PC-9 (cell line): ENCODE results near the gene FLT4. TPM values are rescaled to one million over a fixed set of nuclear protein-coding genes. Genes with fewer than 3 reads are reported as not detected.
"Not testable (repeated sequence)": the region's sequence is repeated elsewhere in the genome, so short reads cannot be mapped to it uniquely, and the experiment has no call there.

Experiments used
- BruUV-seq: library from RNA; stranded (reverse); fragments of 400-500 nt; replicated peaks from 2 replicates; lab custom pipeline; 2021; lab: Mats Ljungman, UMichigan
- CTCF ChIA-PET: fragments of 300-600 bp; sonication (Branson Sonifier 250); formaldehyde crosslinking; loops from one replicate; lab custom pipeline; 2022; ENCODE audit warnings: antibody characterized with exemption; lab: Charles Lee
- POLR2A ChIA-PET: fragments of 300-600 bp; sonication (Branson Sonifier 250); formaldehyde crosslinking; loops from one replicate; lab custom pipeline; 2022; ENCODE audit warnings: antibody characterized with exemption; ENCODE audit not compliant: unreplicated experiment; lab: Charles Lee
- DNase-seq, 2 experiments: peaks; one replicate each; pipeline versions ENCODE4 v3.0.0 to v3.0.0-alpha.2; 2015 to 2022; ENCODE audit warnings: mixed read lengths in 1 of 2
- H2AFZ ChIP-seq: fragments of 200-600 bp; sonication (generic); 2 replicates; pipeline ENCODE4 v1.8.1; 2017; ENCODE audit warnings: antibody characterized with exemption
- H3F3A ChIP-seq: fragments of 200-600 bp; sonication (generic); 2 replicates; pipeline ENCODE4 v1.8.1; 2017; ENCODE audit warnings: antibody characterized with exemption, mild to moderate bottlenecking, low read depth; ENCODE audit not compliant: insufficient read depth
- H3K27ac ChIP-seq: fragments of 200-600 bp; sonication (generic); 2 replicates; pipeline ENCODE4 v1.6.1; 2016; ENCODE audit warnings: mixed run types
- H3K27me3 ChIP-seq: fragments of 200-600 bp; sonication (generic); 2 replicates; pipeline ENCODE4 v1.6.1; 2016; ENCODE audit warnings: low read depth, mixed run types; ENCODE audit not compliant: insufficient read depth
- H3K36me3 ChIP-seq: fragments of 200-600 bp; sonication (generic); 2 replicates; pipeline ENCODE4 v1.6.1; 2016; ENCODE audit warnings: low read depth, mixed run types
- H3K4me1 ChIP-seq: fragments of 200-600 bp; sonication (generic); replicated peaks from 2 replicates; pipeline ENCODE4 v1.6.1; 2016; ENCODE audit warnings: mixed run types; ENCODE audit not compliant: insufficient read depth
- H3K4me2 ChIP-seq: fragments of 200-600 bp; sonication (generic); 2 replicates; pipeline ENCODE4 v1.6.1; 2017; ENCODE audit warnings: mixed run types
- H3K4me3 ChIP-seq: fragments of 200-600 bp; sonication (generic); 2 replicates; pipeline ENCODE4 v1.6.1; 2016; ENCODE audit warnings: mixed run types
- H3K79me2 ChIP-seq: fragments of 200-600 bp; sonication (generic); 2 replicates; pipeline ENCODE4 v1.6.1; 2017; ENCODE audit warnings: low read depth, mixed run types
- H3K9me2 ChIP-seq: fragments of 200-600 bp; sonication (generic); 2 replicates; pipeline ENCODE4 v1.8.1; 2017; ENCODE audit warnings: mild to moderate bottlenecking; ENCODE audit not compliant: insufficient read depth
- H3K9me3 ChIP-seq: fragments of 200-600 bp; sonication (generic); 2 replicates; pipeline ENCODE4 v1.8.1; 2016; ENCODE audit warnings: low read depth; ENCODE audit not compliant: insufficient read depth
- H4K20me1 ChIP-seq: fragments of 200-600 bp; sonication (generic); 2 replicates; pipeline ENCODE4 v1.8.1; 2017; ENCODE audit not compliant: insufficient read depth
- CTCF ChIP-seq: fragments of 200-600 bp; sonication (generic); conservative IDR thresholded peaks from 2 replicates; pipeline ENCODE4 v1.6.1; 2017; ENCODE audit warnings: mixed run types, antibody characterized with exemption, mild to moderate bottlenecking, moderate library complexity
- EZH2 ChIP-seq: fragments of 200-600 bp; sonication (generic); IDR thresholded peaks from 2 replicates; pipeline ENCODE4 v1.8.0; 2017; ENCODE audit warnings: antibody characterized with exemption, low read depth
- intact Hi-C: fragments of 100-400 bp; cut with micrococcal nuclease; formaldehyde crosslinking; loops from one replicate; pipeline ENCODE4 v1.10.0; 2022; ENCODE audit not compliant: unreplicated experiment
- total RNA-seq: library from RNA; stranded (reverse); gene quantifications from 2 replicates; pipeline ENCODE4 v1.2.3, GENCODE V29; 2021

The FLT4 gene
- total RNA-seq, 1 experiment from 2014 or later, result not detected

GRCh38 chr5:180675036-180675635 is 25.7 kb upstream of the FLT4 start:
- CTCF ChIA-PET, result no interaction called here
- no peaks in the 10 kb centered on the region for H3F3A ChIP-seq

GRCh38 chr5:180674090-180674475 is 24.7 kb upstream of the FLT4 start:
- DNase-seq, H3K4me2 ChIP-seq, H3K4me1 ChIP-seq, H2AFZ ChIP-seq, H3K79me2 ChIP-seq, H3K36me3 ChIP-seq, H3F3A ChIP-seq, BruUV-seq, POLR2A ChIA-PET, H3K9me2 ChIP-seq, H4K20me1 ChIP-seq, H3K27ac ChIP-seq, H3K9me3 ChIP-seq, H3K4me3 ChIP-seq: not testable (repeated sequence)
- intact Hi-C loops, result loop anchor here (5.0 kb wide), 1 partner anchor 547 kb away; no protein-coding TSS in a partner anchor
- H3K27me3 ChIP-seq, result peaks cover 13% of the 10 kb centered on the region
- CTCF ChIA-PET, result interaction anchor here (0.6 kb wide), 1 partner anchor 1835 kb away, joined by 11 read pairs; no protein-coding TSS in a partner anchor

More at GRCh38 chr5:180675036-180675635, 25.7 kb upstream of the FLT4 start:
- POLR2A ChIA-PET, result no interaction called here
- intact Hi-C loops, result no loop called here
- BruUV-seq, result no TSS peak
- no peak overlapping the region for H2AFZ ChIP-seq
- no peaks in the 10 kb centered on the region for H3K36me3 ChIP-seq
- no peaks in the 10 kb centered on the region for H3K9me3 ChIP-seq
- no peak overlapping the region for H3K4me3 ChIP-seq
- no peaks in the 10 kb centered on the region for H3K9me2 ChIP-seq
- TF ChIP-seq EZH2 (no peak), CTCF (no peak)
- H4K20me1 ChIP-seq, result no peaks in the 10 kb centered on the region
- H3K79me2 ChIP-seq, result no peaks in the 10 kb centered on the region
- H3K4me2 ChIP-seq, result no peak overlapping the region
- DNase-seq, result no peak
- H3K27me3 ChIP-seq, result peaks cover 8% of the 10 kb centered on the region
- no peak overlapping the region for H3K27ac ChIP-seq
- no peaks in the 10 kb centered on the region for H3K4me1 ChIP-seq

GRCh38 chr5:180673371-180674089 is 24.1 kb upstream of the FLT4 start:
- TF ChIP-seq CTCF (no peak), EZH2 (no peak)
- intact Hi-C loops, result loop anchor here (5.0 kb wide), 1 partner anchor 546 kb away; no protein-coding TSS in a partner anchor
- CTCF ChIA-PET, result interaction anchor here (0.6 kb wide), 1 partner anchor 1834 kb away, joined by 11 read pairs; no protein-coding TSS in a partner anchor
- H3K9me3 ChIP-seq, result no peaks in the 10 kb centered on the region
- no peaks in the 10 kb centered on the region for H3K9me2 ChIP-seq
- no peaks in the 10 kb centered on the region for H3K36me3 ChIP-seq
- DNase-seq, result no peak
- POLR2A ChIA-PET, result no interaction called here
- H4K20me1 ChIP-seq, result no peaks in the 10 kb centered on the region
- no peaks in the 10 kb centered on the region for H3K4me1 ChIP-seq
- H3K27ac ChIP-seq, result no peak overlapping the region
- no TSS peak for BruUV-seq
- H3F3A ChIP-seq, result no peaks in the 10 kb centered on the region
- no peak overlapping the region for H3K4me2 ChIP-seq
- H3K4me3 ChIP-seq, result no peak overlapping the region
- H3K79me2 ChIP-seq, result no peaks in the 10 kb centered on the region
- H2AFZ ChIP-seq, result no peak overlapping the region
- peaks cover 16% of the 10 kb centered on the region for H3K27me3 ChIP-seq

GRCh38 chr5:180671958-180672524 is 22.6 kb upstream of the FLT4 start:
- H4K20me1 ChIP-seq, DNase-seq, H3K4me3 ChIP-seq, H3K9me2 ChIP-seq, H3K27ac ChIP-seq, H3K4me1 ChIP-seq, H3K36me3 ChIP-seq, H2AFZ ChIP-seq, H3K4me2 ChIP-seq, POLR2A ChIA-PET, H3F3A ChIP-seq, BruUV-seq, H3K9me3 ChIP-seq, CTCF ChIA-PET, H3K79me2 ChIP-seq: not testable (repeated sequence)
- H3K27me3 ChIP-seq, result peaks cover 22% of the 10 kb centered on the region
- intact Hi-C loops, result loop anchor here (5.0 kb wide), 1 partner anchor 545 kb away; no protein-coding TSS in a partner anchor
